GM12872 (cell line): ENCODE data around the gene RNF167.

Experiments
- TF ChIP-seq, protein P1 (sequence below): IDR thresholded peaks from 3 replicates; pipeline ENCODE4 v1.5.1; 2011; ENCODE audit warnings: low read depth, mild to moderate bottlenecking, low read length, moderate library complexity; ENCODE audit not compliant: insufficient read depth

Gene RNF167

DNA sequence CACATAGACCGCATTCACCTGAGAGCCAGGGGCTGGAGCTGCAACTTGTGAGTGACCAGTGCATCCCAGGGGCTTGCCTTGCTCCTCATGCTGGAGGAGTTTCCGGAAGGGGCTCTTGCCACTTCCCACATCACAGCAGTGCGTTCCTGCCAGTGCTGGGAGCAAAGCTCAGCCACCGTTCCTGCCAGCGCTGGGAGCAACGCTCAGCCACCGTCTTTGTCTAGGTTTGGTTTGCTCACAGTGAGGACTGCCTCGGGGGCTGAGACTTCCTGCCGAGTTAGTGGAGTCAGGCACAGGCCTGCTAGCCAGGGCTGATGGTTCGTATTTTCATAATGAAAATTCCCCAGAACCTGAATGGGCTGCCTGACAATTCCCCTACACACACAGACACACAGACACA is 31.8 kb upstream of the RNF167 start:
- TF ChIP-seq, protein P1, sequence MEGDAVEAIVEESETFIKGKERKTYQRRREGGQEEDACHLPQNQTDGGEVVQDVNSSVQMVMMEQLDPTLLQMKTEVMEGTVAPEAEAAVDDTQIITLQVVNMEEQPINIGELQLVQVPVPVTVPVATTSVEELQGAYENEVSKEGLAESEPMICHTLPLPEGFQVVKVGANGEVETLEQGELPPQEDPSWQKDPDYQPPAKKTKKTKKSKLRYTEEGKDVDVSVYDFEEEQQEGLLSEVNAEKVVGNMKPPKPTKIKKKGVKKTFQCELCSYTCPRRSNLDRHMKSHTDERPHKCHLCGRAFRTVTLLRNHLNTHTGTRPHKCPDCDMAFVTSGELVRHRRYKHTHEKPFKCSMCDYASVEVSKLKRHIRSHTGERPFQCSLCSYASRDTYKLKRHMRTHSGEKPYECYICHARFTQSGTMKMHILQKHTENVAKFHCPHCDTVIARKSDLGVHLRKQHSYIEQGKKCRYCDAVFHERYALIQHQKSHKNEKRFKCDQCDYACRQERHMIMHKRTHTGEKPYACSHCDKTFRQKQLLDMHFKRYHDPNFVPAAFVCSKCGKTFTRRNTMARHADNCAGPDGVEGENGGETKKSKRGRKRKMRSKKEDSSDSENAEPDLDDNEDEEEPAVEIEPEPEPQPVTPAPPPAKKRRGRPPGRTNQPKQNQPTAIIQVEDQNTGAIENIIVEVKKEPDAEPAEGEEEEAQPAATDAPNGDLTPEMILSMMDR: no peak

GRCh38 chr17:4908711-4909496 is 31.2 kb upstream of the RNF167 start:
- TF ChIP-seq, protein P1: peak; percentile 83

DNA sequence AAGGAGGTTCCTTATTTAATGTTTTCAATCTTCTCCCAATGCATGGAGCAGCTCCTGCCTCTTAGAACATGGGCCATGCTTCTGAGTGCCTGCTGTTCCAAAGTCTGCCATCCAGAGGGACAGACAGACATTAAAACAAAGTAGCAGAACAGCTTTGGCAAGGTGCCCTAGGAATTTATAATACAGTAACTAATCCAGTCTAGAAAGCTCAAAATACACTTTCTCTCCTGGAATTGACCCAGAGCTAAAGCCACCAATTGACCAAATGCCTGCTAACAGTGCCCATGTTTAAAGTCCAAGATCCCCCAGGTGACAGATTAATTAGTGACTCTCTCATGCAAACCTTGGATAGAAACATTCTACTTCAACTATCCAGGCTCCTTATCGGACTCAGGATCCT is 26.1 kb upstream of the RNF167 start:
- TF ChIP-seq, protein P1: no peak

GRCh38 chr17:4919511-4920047 is 20.5 kb upstream of the RNF167 start:
- TF ChIP-seq, protein P1: no peak

GRCh38 chr17:4920351-4921048 is 19.6 kb upstream of the RNF167 start:
- TF ChIP-seq, protein P1: no peak

GRCh38 chr17:4921320-4921719 is 18.7 kb upstream of the RNF167 start:
- TF ChIP-seq, protein P1: no peak

DNA sequence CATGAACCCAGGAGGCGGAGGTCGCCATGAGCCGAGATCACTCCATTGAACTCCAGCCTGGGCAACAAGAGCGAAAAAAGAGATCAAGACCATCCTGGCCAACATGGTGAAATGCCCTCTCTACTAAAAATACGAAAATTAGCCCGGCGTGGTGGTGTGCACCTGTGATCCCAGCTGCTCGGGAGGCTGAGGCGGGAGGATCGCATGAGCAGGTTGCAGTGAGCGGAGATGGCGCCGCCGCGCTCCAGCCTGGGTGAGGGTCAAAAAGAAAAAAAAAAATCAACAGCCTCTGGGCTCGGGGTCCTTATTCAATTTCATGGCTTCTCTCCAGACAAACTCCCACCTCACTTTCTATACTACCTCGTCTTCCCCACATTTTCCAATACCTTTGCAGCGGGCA is 11.2 kb upstream of the RNF167 start:
- TF ChIP-seq, protein P1: no peak
